COLO668 (cell line): ENCODE measurements around the gene FAM25G.

ENCODE experiments used
- DNase-seq: peaks from one replicate; lab custom pipeline; 2025; ENCODE audit not compliant: unreplicated experiment; lab: John Stamatoyannopoulos, UW

FAM25G gene

DNA sequence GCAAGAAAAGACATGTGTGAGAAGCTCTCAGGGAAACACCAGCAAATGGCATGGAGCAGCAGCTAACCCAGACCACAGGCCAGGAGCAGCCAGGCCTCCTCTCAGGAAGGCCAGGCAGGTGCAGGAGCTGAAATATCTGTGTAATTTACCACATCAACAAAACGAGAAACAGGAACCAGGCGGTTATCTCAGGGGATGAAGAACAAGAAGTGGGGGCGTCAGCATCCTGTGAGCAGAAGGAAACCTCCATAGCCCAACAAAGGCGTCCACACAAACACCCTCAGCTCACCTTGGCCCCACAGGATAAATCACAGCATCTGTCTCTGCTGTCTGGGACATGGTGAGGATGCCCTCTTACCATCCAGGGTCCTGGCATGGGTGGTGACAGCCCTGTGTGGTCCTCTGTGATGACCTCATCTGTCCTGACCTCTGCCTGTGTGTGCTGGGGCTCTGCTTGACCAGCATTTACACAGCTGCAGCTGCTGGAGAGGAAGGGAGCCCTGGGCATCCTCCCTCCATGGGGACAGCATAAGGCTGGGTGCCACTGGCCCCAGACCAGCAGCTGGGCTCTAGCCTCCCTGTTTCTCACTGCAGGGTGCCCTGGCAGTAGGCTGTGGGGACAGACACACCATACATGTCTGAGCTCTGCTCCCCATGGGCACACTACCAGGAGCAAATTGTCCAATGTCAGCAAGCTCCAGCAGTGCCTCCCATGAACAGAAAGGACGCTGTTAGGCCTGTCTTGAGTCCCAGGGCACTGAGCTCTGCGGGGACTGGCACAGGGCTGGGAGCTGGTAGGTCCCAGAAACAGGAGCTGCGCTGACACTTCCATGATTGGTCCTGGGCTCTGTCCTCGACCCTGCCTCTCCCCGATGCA lies 42.2 kb downstream of the FAM25G start:
- DNase-seq, result peak; percentile 19

- DNase-seq, result no peak
Measured at GRCh38 chr10:47447705-47448104, 43.8 kb downstream of the FAM25G start.

GRCh38 chr10:47447209-47447608 lies 44.3 kb downstream of the FAM25G start:
- no peak for DNase-seq

- no peak for DNase-seq
Measured at GRCh38 chr10:47445720-47446119, 45.8 kb downstream of the FAM25G start.

DNA sequence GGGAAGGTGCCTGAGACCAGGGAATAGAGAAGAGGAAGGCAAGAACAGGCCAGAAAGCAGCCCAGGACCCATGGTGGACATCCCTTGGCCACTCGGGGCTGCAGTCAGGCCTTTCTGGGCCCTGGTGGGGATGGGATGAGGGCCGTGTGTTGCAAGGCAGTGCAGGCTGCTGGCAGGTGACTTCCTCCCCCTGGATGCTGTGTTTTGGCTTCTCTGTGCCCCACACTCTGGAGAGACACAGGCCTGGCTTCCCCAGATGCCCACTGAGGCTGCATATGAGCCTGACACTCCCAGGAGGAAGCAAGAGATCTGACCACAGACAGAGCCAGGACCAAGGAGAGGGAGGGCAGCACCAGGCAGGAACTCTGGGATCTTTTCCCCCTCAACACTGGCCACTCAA lies 47.5 kb downstream of the FAM25G start:
- DNase-seq, result no peak

DNA sequence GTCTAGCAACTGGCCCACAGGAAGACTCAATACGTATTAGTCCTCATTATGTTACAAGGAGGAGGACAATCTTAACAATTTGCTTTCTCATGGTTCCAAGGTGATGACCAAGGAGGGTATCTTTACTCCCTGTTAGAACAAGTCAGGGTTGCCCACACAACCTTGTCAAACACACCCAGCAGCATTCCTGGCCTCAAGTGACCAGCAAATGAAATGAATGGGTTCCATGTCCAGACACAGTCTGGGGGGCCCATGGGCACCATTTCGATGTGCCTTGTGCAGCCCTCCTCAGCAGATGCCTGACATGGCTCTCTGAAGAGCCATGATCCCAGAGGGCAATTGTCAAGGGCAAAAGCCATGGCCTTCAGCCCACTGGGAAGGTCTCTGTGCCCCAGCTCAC lies 48.4 kb downstream of the FAM25G start:
- no peak for DNase-seq

DNA sequence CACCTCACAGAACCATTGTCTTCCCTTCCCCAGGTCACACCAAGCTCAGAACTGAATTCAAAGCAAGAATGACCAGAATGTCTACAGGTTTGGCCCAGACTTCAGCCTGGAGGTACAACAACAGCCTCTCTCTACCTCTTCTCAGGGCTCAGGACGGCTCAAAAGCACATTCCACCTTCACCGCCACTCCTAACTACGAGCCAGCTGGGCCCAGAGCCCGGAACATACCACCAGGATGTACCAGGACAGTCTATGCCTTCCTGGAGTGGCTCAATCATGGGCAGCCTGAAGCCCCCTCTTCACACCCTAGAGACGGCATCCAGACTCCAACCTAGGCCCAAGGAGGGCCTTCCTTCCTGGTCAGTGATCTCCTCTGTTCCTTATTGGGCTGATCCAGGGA lies 49.1 kb downstream of the FAM25G start:
- DNase-seq, result no peak

- no peak for DNase-seq
Measured at GRCh38 chr10:47441938-47442337, 49.6 kb downstream of the FAM25G start.

DNA sequence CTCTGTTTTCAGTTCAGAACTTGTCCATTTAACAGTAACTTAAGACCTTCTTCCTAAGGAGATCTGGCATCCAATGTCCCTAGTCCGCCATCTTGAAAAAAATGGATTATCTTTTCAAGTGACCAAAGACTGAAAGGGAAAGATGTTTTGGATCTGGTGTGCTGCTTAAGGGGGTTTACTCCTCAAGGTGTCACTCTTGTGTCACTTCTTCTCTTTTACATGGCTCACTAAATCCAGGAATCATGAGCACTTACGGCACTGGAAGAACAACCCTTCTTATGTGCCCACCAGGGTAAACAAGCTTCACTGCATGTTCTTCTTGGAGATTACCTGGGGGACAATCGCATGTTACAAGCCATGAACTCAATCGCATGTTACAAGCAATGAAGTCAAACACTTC lies 51.3 kb downstream of the FAM25G start:
- DNase-seq, result no peak

DNA sequence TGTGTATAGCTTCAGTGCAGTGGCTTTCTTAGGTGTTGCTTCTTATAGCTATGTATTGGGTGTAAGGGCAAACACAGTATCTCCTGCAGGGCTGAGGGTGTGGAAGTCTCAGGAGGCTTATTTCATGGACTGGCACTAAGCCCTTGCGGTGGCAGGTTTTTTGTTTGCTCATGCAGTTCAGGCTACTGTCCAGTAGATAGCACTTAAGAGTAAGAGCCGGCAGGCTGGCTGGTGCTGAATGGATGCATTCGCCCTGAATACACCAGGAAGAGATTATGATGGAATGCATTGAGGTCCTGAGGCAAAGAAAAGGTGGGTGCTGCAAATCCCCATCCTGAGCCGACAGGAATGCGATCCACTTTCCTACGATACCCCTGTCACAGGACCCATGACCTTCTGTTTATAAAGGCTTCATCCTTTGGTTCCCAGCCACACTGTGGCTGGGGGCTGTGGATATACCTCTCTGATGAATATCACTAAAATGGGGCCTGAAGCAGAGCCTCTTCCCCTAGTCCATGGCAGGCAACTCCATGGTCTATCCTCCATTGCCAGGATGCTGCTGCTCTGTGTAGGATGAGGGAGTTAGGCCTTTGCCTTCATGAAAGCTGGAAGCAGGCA lies 52.5 kb downstream of the FAM25G start:
- DNase-seq, result peak; percentile 38
